Activated CD8-positive, alpha-beta memory T cell treated with anti-CD3 and anti-CD28 coated beads for 48 hours (primary cell): ENCODE data around the gene CBX1.
"Not testable (repeated sequence)": the region's sequence is repeated elsewhere in the genome, so short reads cannot be mapped to it uniquely, and the experiment has no call there.

Experiments used
- DNase-seq, 3 experiments: peaks; one replicate each; pipeline ENCODE4 v3.0.0-alpha.2; 2020; ENCODE audit warnings: low read depth in 2 of 3, low spot score in 2 of 3

Gene CBX1

GRCh38 chr17:48053758-48054237, 47.5 kb downstream of the CBX1 start:
- no peak for DNase-seq

- DNase-seq = no peak
Observed at GRCh38 chr17:48052956-48053757, 48.1 kb downstream of the CBX1 start.

- DNase-seq = no peak
Observed at GRCh38 chr17:48051706-48052486, 49.4 kb downstream of the CBX1 start.

- no peak for DNase-seq
Observed at GRCh38 chr17:48051283-48051682, 50.0 kb downstream of the CBX1 start.

- DNase-seq = peak in 1 of 3 experiments; percentile 44
Observed at GRCh38 chr17:48048384-48049126, 52.7 kb downstream of the CBX1 start.

- peak; percentile 94 to 95 (median 94) for DNase-seq
Observed at GRCh38 chr17:48047741-48048383, 53.4 kb downstream of the CBX1 start, which contains the start of gene NFE2L1. Gene NFE2L1 (plus strand): TSS chr17:48048359. CDS start chr17:48051119, 2,760 bp downstream.

GRCh38 chr17:48047113-48047740, 54.1 kb downstream of the CBX1 start:
- no peak for DNase-seq

- no peak for DNase-seq
Observed at GRCh38 chr17:48046296-48046695, 55.0 kb downstream of the CBX1 start.

- no peak for DNase-seq
Observed at GRCh38 chr17:48045316-48046001, 55.8 kb downstream of the CBX1 start.

GRCh38 chr17:48044851-48045250, 56.4 kb downstream of the CBX1 start:
- DNase-seq = no peak

- DNase-seq = no peak
Observed at GRCh38 chr17:48043176-48043575, 58.1 kb downstream of the CBX1 start.

GRCh38 chr17:48038687-48039086, 62.6 kb downstream of the CBX1 start:
- no peak for DNase-seq

GRCh38 chr17:48037838-48038323, 63.4 kb downstream of the CBX1 start:
- no peak for DNase-seq

- peak in 1 of 3 experiments; percentile 41 for DNase-seq
Observed at GRCh38 chr17:48037036-48037837, 64.0 kb downstream of the CBX1 start, which contains the start of gene COPZ2. Gene COPZ2 (minus strand): TSS chr17:48037797. CDS start chr17:48037777, 20 bp downstream.

- DNase-seq = no peak
Observed at GRCh38 chr17:48036693-48037035, 64.6 kb downstream of the CBX1 start.

GRCh38 chr17:48034734-48035133, 66.5 kb downstream of the CBX1 start:
- DNase-seq = not testable (repeated sequence)

GRCh38 chr17:48031966-48032365, 69.3 kb downstream of the CBX1 start:
- no peak for DNase-seq

- DNase-seq = no peak
Observed at GRCh38 chr17:48030531-48030930, 70.7 kb downstream of the CBX1 start.

- DNase-seq = no peak
Observed at GRCh38 chr17:48028736-48029135, 72.5 kb downstream of the CBX1 start.
